ENCODE measurements around the gene ARL14EPL. TPM values are rescaled to one million over a fixed set of nuclear protein-coding genes. Genes with fewer than 3 reads are reported as not detected.

The ARL14EPL gene
- total and polyA plus RNA-seq, 4 donors, result not detected

- DNase-seq (ENCODE audit: low read depth in 4 of 6, low spot score in 6 of 6), result no peak
- H3K27ac ChIP-seq (ENCODE audit: low read depth, low read length), result no peak overlapping the region
- no peak overlapping the region for H3K4me3 ChIP-seq (ENCODE audit: low read depth, low read length)
- no peaks in the 10 kb centered on the region for H3K27me3 ChIP-seq (ENCODE audit: control insufficient read depth, insufficient read depth, low read length)
- H3K4me1 ChIP-seq (ENCODE audit: control insufficient read depth, insufficient read depth, low read length), result no peaks in the 10 kb centered on the region
- no peaks in the 10 kb centered on the region for H3K36me3 ChIP-seq (ENCODE audit: control insufficient read depth, insufficient read depth, low read length)
- H3K9me3 ChIP-seq (ENCODE audit: control insufficient read depth, insufficient read depth, low read length), result no peaks in the 10 kb centered on the region
These were observed 21.2 kb upstream of the ARL14EPL start for GRCh38 chr5:116011046-116011445.

- Histone ChIP-seq H3K27me3 (ENCODE audit: control insufficient read depth, insufficient read depth, low read length) (no peaks in the 10 kb centered on the region), H3K9me3 (ENCODE audit: control insufficient read depth, insufficient read depth, low read length) (no peaks in the 10 kb centered on the region), H3K36me3 (ENCODE audit: control insufficient read depth, insufficient read depth, low read length) (no peaks in the 10 kb centered on the region), H3K4me1 (ENCODE audit: control insufficient read depth, insufficient read depth, low read length) (no peaks in the 10 kb centered on the region), H3K27ac (ENCODE audit: low read depth, low read length) (no peak overlapping the region), H3K4me3 (ENCODE audit: low read depth, low read length) (no peak overlapping the region)
- whole genome bisulfite sequencing (ENCODE audit: insufficient coverage), result no CpG with 5 or more reads among the region's 6 CpGs
- no peak for DNase-seq (ENCODE audit: low read depth in 4 of 6, low spot score in 6 of 6)
These were observed 19.0 kb upstream of the ARL14EPL start for GRCh38 chr5:116013207-116013785.

GRCh38 chr5:116013936-116014335, 18.3 kb upstream of the ARL14EPL start:
- H3K4me3 ChIP-seq (ENCODE audit: low read depth, low read length), result no peak overlapping the region
- no peaks in the 10 kb centered on the region for H3K27me3 ChIP-seq (ENCODE audit: control insufficient read depth, insufficient read depth, low read length)
- peak in 1 of 6 donors; percentile 4 for DNase-seq (ENCODE audit: low read depth in 4 of 6, low spot score in 6 of 6)
- no peaks in the 10 kb centered on the region for H3K36me3 ChIP-seq (ENCODE audit: control insufficient read depth, insufficient read depth, low read length)
- no peaks in the 10 kb centered on the region for H3K4me1 ChIP-seq (ENCODE audit: control insufficient read depth, insufficient read depth, low read length)
- no peak overlapping the region for H3K27ac ChIP-seq (ENCODE audit: low read depth, low read length)
- H3K9me3 ChIP-seq (ENCODE audit: control insufficient read depth, insufficient read depth, low read length), result no peaks in the 10 kb centered on the region

GRCh38 chr5:116023619-116024018, 8.7 kb upstream of the ARL14EPL start:
- Histone ChIP-seq H3K4me3 (ENCODE audit: low read depth, low read length) (no peak overlapping the region), H3K9me3 (ENCODE audit: control insufficient read depth, insufficient read depth, low read length) (peaks cover 2% of the 10 kb centered on the region), H3K36me3 (ENCODE audit: control insufficient read depth, insufficient read depth, low read length) (no peaks in the 10 kb centered on the region), H3K27me3 (ENCODE audit: control insufficient read depth, insufficient read depth, low read length) (no peaks in the 10 kb centered on the region), H3K4me1 (ENCODE audit: control insufficient read depth, insufficient read depth, low read length) (no peaks in the 10 kb centered on the region), H3K27ac (ENCODE audit: low read depth, low read length) (no peak overlapping the region)
- DNase-seq (ENCODE audit: low read depth in 4 of 6, low spot score in 6 of 6), result no peak

- no peak overlapping the region for H3K4me3 ChIP-seq (ENCODE audit: low read depth, low read length)
- H3K36me3 ChIP-seq (ENCODE audit: control insufficient read depth, insufficient read depth, low read length), result no peaks in the 10 kb centered on the region
- H3K4me1 ChIP-seq (ENCODE audit: control insufficient read depth, insufficient read depth, low read length), result no peaks in the 10 kb centered on the region
- no CpG with 5 or more reads among the region's 1 CpG for WGBS (ENCODE audit: insufficient coverage)
- DNase-seq (ENCODE audit: low read depth in 4 of 6, low spot score in 6 of 6), result peak in 1 of 6 donors; percentile 1
- H3K9me3 ChIP-seq (ENCODE audit: control insufficient read depth, insufficient read depth, low read length), result peaks cover 2% of the 10 kb centered on the region
- no peaks in the 10 kb centered on the region for H3K27me3 ChIP-seq (ENCODE audit: control insufficient read depth, insufficient read depth, low read length)
- no peak overlapping the region for H3K27ac ChIP-seq (ENCODE audit: low read depth, low read length)
These were observed 6.4 kb upstream of the ARL14EPL start for GRCh38 chr5:116025866-116026265.

- no peaks in the 10 kb centered on the region for H3K4me1 ChIP-seq (ENCODE audit: control insufficient read depth, insufficient read depth, low read length)
- no peak overlapping the region for H3K27ac ChIP-seq (ENCODE audit: low read depth, low read length)
- H3K9me3 ChIP-seq (ENCODE audit: control insufficient read depth, insufficient read depth, low read length), result no peaks in the 10 kb centered on the region
- no peaks in the 10 kb centered on the region for H3K36me3 ChIP-seq (ENCODE audit: control insufficient read depth, insufficient read depth, low read length)
- DNase-seq (ENCODE audit: low read depth in 4 of 6, low spot score in 6 of 6), result no peak
- no peaks in the 10 kb centered on the region for H3K27me3 ChIP-seq (ENCODE audit: control insufficient read depth, insufficient read depth, low read length)
- 100% methylated on average over 2 of the region's 3 CpGs for WGBS (ENCODE audit: insufficient coverage)
- no peak overlapping the region for H3K4me3 ChIP-seq (ENCODE audit: low read depth, low read length)
These were observed 719 bp downstream of the ARL14EPL start for GRCh38 chr5:116032991-116033390.

- WGBS (ENCODE audit: insufficient coverage), result 95% methylated on average over 2 of the region's 5 CpGs
- H3K4me1 ChIP-seq (ENCODE audit: control insufficient read depth, insufficient read depth, low read length), result no peaks in the 10 kb centered on the region
- DNase-seq (ENCODE audit: low read depth in 4 of 6, low spot score in 6 of 6), result no peak
- no peaks in the 10 kb centered on the region for H3K36me3 ChIP-seq (ENCODE audit: control insufficient read depth, insufficient read depth, low read length)
- H3K27me3 ChIP-seq (ENCODE audit: control insufficient read depth, insufficient read depth, low read length), result no peaks in the 10 kb centered on the region
- no peaks in the 10 kb centered on the region for H3K9me3 ChIP-seq (ENCODE audit: control insufficient read depth, insufficient read depth, low read length)
- H3K27ac ChIP-seq (ENCODE audit: low read depth, low read length), result no peak overlapping the region
- no peak overlapping the region for H3K4me3 ChIP-seq (ENCODE audit: low read depth, low read length)
These were observed 2.9 kb downstream of the ARL14EPL start for GRCh38 chr5:116035123-116035522.

GRCh38 chr5:116037236-116037822, 5.1 kb downstream of the ARL14EPL start:
- Histone ChIP-seq H3K27ac (ENCODE audit: low read depth, low read length) (no peak overlapping the region), H3K36me3 (ENCODE audit: control insufficient read depth, insufficient read depth, low read length) (no peaks in the 10 kb centered on the region), H3K4me1 (ENCODE audit: control insufficient read depth, insufficient read depth, low read length) (no peaks in the 10 kb centered on the region), H3K27me3 (ENCODE audit: control insufficient read depth, insufficient read depth, low read length) (no peaks in the 10 kb centered on the region), H3K9me3 (ENCODE audit: control insufficient read depth, insufficient read depth, low read length) (no peaks in the 10 kb centered on the region), H3K4me3 (ENCODE audit: low read depth, low read length) (no peak overlapping the region)
- 73% methylated on average over 3 of the region's 3 CpGs for WGBS (ENCODE audit: insufficient coverage)
- DNase-seq (ENCODE audit: low read depth in 4 of 6, low spot score in 6 of 6), result peak in 1 of 6 donors; percentile 51

- H3K27ac ChIP-seq (ENCODE audit: low read depth, low read length), result no peak overlapping the region
- H3K4me3 ChIP-seq (ENCODE audit: low read depth, low read length), result no peak overlapping the region
- no peaks in the 10 kb centered on the region for H3K27me3 ChIP-seq (ENCODE audit: control insufficient read depth, insufficient read depth, low read length)
- 90% methylated on average over 2 of the region's 3 CpGs for WGBS (ENCODE audit: insufficient coverage)
- no peaks in the 10 kb centered on the region for H3K9me3 ChIP-seq (ENCODE audit: control insufficient read depth, insufficient read depth, low read length)
- no peaks in the 10 kb centered on the region for H3K4me1 ChIP-seq (ENCODE audit: control insufficient read depth, insufficient read depth, low read length)
- DNase-seq (ENCODE audit: low read depth in 4 of 6, low spot score in 6 of 6), result no peak
- no peaks in the 10 kb centered on the region for H3K36me3 ChIP-seq (ENCODE audit: control insufficient read depth, insufficient read depth, low read length)
These were observed 6.5 kb downstream of the ARL14EPL start for GRCh38 chr5:116038817-116039216.

GRCh38 chr5:116042375-116042774, 10.1 kb downstream of the ARL14EPL start:
- Histone ChIP-seq H3K9me3 (ENCODE audit: control insufficient read depth, insufficient read depth, low read length) (no peaks in the 10 kb centered on the region), H3K27ac (ENCODE audit: low read depth, low read length) (no peak overlapping the region), H3K36me3 (ENCODE audit: control insufficient read depth, insufficient read depth, low read length) (no peaks in the 10 kb centered on the region), H3K4me1 (ENCODE audit: control insufficient read depth, insufficient read depth, low read length) (no peaks in the 10 kb centered on the region), H3K27me3 (ENCODE audit: control insufficient read depth, insufficient read depth, low read length) (no peaks in the 10 kb centered on the region), H3K4me3 (ENCODE audit: low read depth, low read length) (no peak overlapping the region)
- no peak for DNase-seq (ENCODE audit: low read depth in 4 of 6, low spot score in 6 of 6)
